PC-9 (cell line): Measurements from ENCODE around the gene CACHD1.

Source experiments
- EZH2 ChIP-seq: fragments of 200-600 bp; sonication (generic); IDR thresholded peaks from 2 replicates; pipeline ENCODE4 v1.8.0; 2017; ENCODE audit warnings: antibody characterized with exemption, low read depth
- TF ChIP-seq, protein P1 (sequence below): fragments of 200-600 bp; sonication (generic); conservative IDR thresholded peaks from 2 replicates; pipeline ENCODE4 v1.6.1; 2017; ENCODE audit warnings: mixed run types, antibody characterized with exemption, mild to moderate bottlenecking, moderate library complexity

DNA sequence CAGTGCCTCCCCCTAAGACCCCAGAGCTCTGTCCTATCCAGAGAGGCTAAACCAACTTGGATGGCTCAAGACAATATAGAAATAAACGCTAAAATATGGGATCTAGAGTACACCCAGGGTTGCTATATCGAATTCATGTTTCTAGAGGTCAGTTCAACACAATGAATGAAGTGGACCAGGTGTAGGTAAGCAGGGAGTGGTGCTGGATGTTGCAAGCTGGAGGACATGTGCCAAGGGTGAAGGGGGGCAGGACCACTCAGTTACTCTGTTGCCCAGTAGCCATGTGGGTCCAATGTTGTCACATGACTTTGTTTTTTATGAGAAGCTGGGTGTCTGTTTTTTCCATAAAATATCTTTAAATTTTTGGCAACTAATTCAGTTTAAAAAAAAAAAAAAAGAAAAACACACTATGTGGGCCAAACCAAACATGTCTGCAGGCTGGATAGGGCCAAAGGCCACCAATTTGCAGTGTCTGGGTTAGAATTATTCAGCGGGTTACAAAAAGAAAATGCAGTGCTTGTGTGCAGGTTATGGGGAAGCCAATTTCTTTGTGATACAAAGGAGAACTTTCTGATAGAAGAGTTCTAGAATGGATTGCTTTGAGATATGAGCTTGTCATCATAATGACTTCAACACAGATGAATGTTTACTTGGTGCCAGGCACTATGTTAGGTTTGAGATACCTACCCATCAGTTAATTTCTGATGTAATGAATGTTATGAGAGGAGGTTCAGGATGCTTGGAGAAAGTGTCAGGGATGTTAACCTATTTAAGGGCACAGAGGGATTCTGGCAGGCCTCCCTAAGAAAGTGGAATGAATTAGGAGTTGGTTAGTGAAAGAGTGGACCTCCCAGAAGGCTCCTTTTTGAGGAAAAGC is 8.9 kb downstream of the CACHD1 start:
- TF ChIP-seq, protein P1, sequence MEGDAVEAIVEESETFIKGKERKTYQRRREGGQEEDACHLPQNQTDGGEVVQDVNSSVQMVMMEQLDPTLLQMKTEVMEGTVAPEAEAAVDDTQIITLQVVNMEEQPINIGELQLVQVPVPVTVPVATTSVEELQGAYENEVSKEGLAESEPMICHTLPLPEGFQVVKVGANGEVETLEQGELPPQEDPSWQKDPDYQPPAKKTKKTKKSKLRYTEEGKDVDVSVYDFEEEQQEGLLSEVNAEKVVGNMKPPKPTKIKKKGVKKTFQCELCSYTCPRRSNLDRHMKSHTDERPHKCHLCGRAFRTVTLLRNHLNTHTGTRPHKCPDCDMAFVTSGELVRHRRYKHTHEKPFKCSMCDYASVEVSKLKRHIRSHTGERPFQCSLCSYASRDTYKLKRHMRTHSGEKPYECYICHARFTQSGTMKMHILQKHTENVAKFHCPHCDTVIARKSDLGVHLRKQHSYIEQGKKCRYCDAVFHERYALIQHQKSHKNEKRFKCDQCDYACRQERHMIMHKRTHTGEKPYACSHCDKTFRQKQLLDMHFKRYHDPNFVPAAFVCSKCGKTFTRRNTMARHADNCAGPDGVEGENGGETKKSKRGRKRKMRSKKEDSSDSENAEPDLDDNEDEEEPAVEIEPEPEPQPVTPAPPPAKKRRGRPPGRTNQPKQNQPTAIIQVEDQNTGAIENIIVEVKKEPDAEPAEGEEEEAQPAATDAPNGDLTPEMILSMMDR, result no peak
- no peak for TF ChIP-seq EZH2
